Stomach (tissue), 9 donors: ENCODE measurements around the gene PLEKHB2. TPM values are rescaled to one million over a fixed set of nuclear protein-coding genes. Genes with fewer than 3 reads are reported as not detected.
A peak's percentile ranks its signal among the peaks of the same experiment; 100 is the strongest.

Experiments used
- DNase-seq, 2 donors: peaks; one replicate each; pipeline versions ENCODE4 v3.0.0 to v3.0.0-alpha.2; 2013 to 2019
- H3K27ac ChIP-seq, 5 donors: fragments of 200-600 bp in 4 of 5; sonication (generic) in 4 of 5; one replicate each; pipeline ENCODE4 v1.5.1; 2013 to 2019; ENCODE audit warnings: mild to moderate bottlenecking in 1 of 5, moderate library complexity in 1 of 5
- H3K27me3 ChIP-seq, 3 donors: fragments of 200-600 bp; sonication (generic); one replicate each; pipeline ENCODE4 v1.5.1; 2017 to 2019; ENCODE audit warnings: mixed run types in 1 of 3
- H3K36me3 ChIP-seq, 4 donors: fragments of 200-600 bp; sonication (generic); 1 replicate in 3 of 4; 2 replicates in 1 of 4; pipeline ENCODE4 v1.5.1; 2016 to 2019
- H3K4me1 ChIP-seq, 4 donors: fragments of 200-600 bp; sonication (generic); one replicate each; pipeline ENCODE4 v1.5.1; 2016 to 2019
- H3K4me3 ChIP-seq, 4 donors: fragments of 200-600 bp; sonication (generic) in 3 of 4; one replicate each; pipeline ENCODE4 v1.5.1; 2016 to 2019; ENCODE audit warnings: mild to moderate bottlenecking in 1 of 4
- H3K9me3 ChIP-seq, 4 donors: fragments of 200-600 bp; sonication (generic); one replicate each; pipeline ENCODE4 v1.5.1; 2016 to 2019
- EP300 ChIP-seq: sonication (generic); formaldehyde crosslinking; IDR thresholded peaks from one replicate; pipeline ENCODE4 v1.6.1; 2017; ENCODE audit warnings: antibody characterized with exemption
- POLR2A ChIP-seq, 4 donors: fragments of 450-650 bp; IDR thresholded peaks; one replicate each; pipeline ENCODE4 v1.6.1; 2016; ENCODE audit warnings: antibody characterized with exemption in 4 of 4, control low read depth in 2 of 4, mild to moderate bottlenecking in 1 of 4, moderate library complexity in 1 of 4
- POLR2AphosphoS5 ChIP-seq, 3 donors: sonication (generic); formaldehyde crosslinking; IDR thresholded peaks; one replicate each; pipeline ENCODE4 v1.6.1; 2016; ENCODE audit warnings: antibody characterized with exemption in 3 of 3
- WGBS, 5 donors: extraction: QIAGEN DNeasy Blood & Tissue Kit in 3 of 5; methylation state at CpG; one replicate each; pipeline versions ENCODE4 v1.1.5 to v1.1.7; 2013 to 2018; 5-methylcytosine and 5-hydroxymethylcytosine counted together
- intact Hi-C: fragments of 100-400 bp; cut with DNase I; formaldehyde crosslinking; loops from one replicate; pipeline ENCODE4 v1.15.1; 2023; ENCODE audit warnings: low total_unique reads
- polyA plus RNA-seq, 3 donors: library from polyadenylated mRNA; stranded (reverse); fragments of 200-250 nt; gene quantifications; one replicate each; pipeline ENCODE4 v1.2.3, GENCODE V29; 2013
- total RNA-seq, 5 donors: library from RNA; depleted of rRNA; stranded (reverse); fragments of >200 nt; gene quantifications; one replicate each; pipeline versions ENCODE4 v1.1.0 to v1.2.3, GENCODE V29; 2014 to 2016
- TF ChIP-seq, protein P1 (sequence below), 7 experiments: fragments of 450-650 bp in 4 of 7; fragments of 200-600 bp in 3 of 7; sonication (generic) in 3 of 7; IDR thresholded peaks; one replicate each; pipeline ENCODE4 v1.5.1; 2016 to 2019; ENCODE audit warnings: antibody characterized with exemption in 7 of 7, control low read depth in 2 of 7, mild to moderate bottlenecking in 1 of 7
- donor health status: healthy with polysubstance abuse.
- donor health status: Bipolar disorder and iron deficiency.
- donor health status: healthy.

The PLEKHB2 gene
- total and polyA plus RNA-seq, 8 donors = 13.2 to 181 (median 54.1) TPM

DNA sequence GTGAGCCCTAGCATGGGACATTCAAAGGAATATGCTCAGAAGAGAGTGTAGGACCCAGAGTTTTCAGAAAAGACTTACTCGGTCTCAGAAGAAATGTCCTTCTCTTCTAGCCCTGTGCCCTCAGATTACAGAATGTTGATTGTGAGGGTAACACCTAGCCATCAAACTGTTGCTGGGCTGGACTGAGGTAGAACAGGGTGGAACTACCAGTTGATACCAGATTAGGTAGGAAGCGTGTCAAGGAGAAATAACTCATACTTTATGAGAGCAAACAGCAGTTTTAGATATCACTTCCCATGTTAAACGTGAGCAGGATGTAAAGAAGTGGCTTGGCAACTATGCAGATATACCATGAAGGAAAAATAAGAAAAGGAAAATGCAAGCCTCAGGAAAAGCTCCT is 22.8 kb downstream of the PLEKHB2 start:
- peaks cover 33 to 85% (median 83%) of the 10 kb centered on the region in 4 donors for H3K36me3 ChIP-seq

DNA sequence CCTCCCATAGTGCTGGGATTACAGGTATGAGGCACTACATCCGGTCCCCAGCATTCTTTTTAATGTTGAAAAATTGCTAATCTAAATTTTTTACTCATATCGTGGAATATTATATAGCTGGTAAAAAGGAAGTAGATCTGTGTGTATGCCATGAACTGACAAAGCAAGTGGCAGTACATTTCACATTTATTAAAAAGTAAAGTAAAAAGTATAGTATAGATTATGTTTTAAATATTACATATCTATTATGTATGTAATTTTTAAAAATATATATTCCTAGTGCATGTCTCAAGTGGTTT is 25.1 kb downstream of the PLEKHB2 start:
- Histone ChIP-seq H3K4me3 (no peak overlapping the region), H3K9me3 (no peaks in the 10 kb centered on the region), H3K4me1 (peaks cover 0 to 8% (median 0%) of the 10 kb centered on the region in 4 donors), H3K36me3 (peaks cover 33 to 100% (median 98%) of the 10 kb centered on the region in 4 donors), H3K27me3 (no peaks in the 10 kb centered on the region), H3K27ac (peak overlapping the region in 1 of 5 donors; percentile 9)
- WGBS, 5 donors = 97 to 100% (median 98%) methylated on average over 2 of the region's 2 CpGs
- DNase-seq = no peak
- TF ChIP-seq POLR2AphosphoS5 (IDR thresholded peaks at IDR 0.05) (no peak), EP300 (no peak), POLR2A (IDR thresholded peaks at IDR 0.05) (no peak)
- TF ChIP-seq, protein P1, sequence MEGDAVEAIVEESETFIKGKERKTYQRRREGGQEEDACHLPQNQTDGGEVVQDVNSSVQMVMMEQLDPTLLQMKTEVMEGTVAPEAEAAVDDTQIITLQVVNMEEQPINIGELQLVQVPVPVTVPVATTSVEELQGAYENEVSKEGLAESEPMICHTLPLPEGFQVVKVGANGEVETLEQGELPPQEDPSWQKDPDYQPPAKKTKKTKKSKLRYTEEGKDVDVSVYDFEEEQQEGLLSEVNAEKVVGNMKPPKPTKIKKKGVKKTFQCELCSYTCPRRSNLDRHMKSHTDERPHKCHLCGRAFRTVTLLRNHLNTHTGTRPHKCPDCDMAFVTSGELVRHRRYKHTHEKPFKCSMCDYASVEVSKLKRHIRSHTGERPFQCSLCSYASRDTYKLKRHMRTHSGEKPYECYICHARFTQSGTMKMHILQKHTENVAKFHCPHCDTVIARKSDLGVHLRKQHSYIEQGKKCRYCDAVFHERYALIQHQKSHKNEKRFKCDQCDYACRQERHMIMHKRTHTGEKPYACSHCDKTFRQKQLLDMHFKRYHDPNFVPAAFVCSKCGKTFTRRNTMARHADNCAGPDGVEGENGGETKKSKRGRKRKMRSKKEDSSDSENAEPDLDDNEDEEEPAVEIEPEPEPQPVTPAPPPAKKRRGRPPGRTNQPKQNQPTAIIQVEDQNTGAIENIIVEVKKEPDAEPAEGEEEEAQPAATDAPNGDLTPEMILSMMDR (IDR thresholded peaks at IDR 0.05) = no peak
- intact Hi-C loops = no loop called here

More for the DNA sequence above, 22.8 kb downstream of the PLEKHB2 start:
- WGBS, 5 donors = 35 to 57% (median 46%) methylated on average over 3 of the region's 3 CpGs
- peaks cover 0 to 8% (median 0%) of the 10 kb centered on the region in 4 donors for H3K4me1 ChIP-seq
- H3K27me3 ChIP-seq = no peaks in the 10 kb centered on the region
- peak in 1 of 2 donors; percentile 62 for DNase-seq
- no peaks in the 10 kb centered on the region for H3K9me3 ChIP-seq
- H3K27ac ChIP-seq = peak overlapping the region in 3 of 5 donors; percentile 41 to 75 (median 52)
- H3K4me3 ChIP-seq = no peak overlapping the region
- TF ChIP-seq, protein P1 (IDR thresholded peaks at IDR 0.05) = no peak
- TF ChIP-seq POLR2AphosphoS5 (IDR thresholded peaks at IDR 0.05) (peak in 2 of 3 donors; percentile 17 to 76), EP300 (no peak), POLR2A (IDR thresholded peaks at IDR 0.05) (no peak)
- intact Hi-C loops = no loop called here

- H3K36me3 ChIP-seq = peaks cover 23 to 95% (median 89%) of the 10 kb centered on the region in 4 donors
- TF ChIP-seq POLR2AphosphoS5 (IDR thresholded peaks at IDR 0.05) = no peak
- TF ChIP-seq EP300 = no peak
- TF ChIP-seq POLR2A (IDR thresholded peaks at IDR 0.05) = no peak
- no peak overlapping the region for H3K27ac ChIP-seq
- H3K4me3 ChIP-seq = no peak overlapping the region
- intact Hi-C loops = no loop called here
- no peaks in the 10 kb centered on the region for H3K9me3 ChIP-seq
- 86 to 96% (median 92%) methylated on average over 8 of the region's 8 CpGs for WGBS, 5 donors
- H3K27me3 ChIP-seq = no peaks in the 10 kb centered on the region
- no peak for DNase-seq
- H3K4me1 ChIP-seq = no peaks in the 10 kb centered on the region
Observed at GRCh38 chr2:131132729-131133128, 27.6 kb downstream of the PLEKHB2 start.

DNA sequence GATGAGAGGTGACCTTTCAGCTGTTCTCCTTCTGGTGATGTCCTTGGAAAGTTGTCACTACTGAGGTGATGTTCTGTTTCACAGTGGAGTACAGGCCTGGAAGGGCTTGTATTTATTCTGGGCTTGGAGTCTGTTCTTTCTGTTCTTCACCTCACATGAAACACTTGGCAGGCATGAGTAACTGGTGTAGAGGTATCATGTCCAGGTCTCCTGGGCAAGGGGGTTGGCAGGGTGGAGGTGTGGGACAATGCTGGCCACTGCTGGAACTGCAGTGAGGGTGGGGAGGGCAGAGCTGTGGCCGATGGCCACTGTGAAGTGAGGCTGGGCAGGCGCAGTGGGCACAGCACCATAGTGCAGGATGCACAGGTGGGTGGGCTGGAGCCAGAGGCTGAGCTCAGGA is 35.4 kb downstream of the PLEKHB2 start:
- TF ChIP-seq EP300 = no peak
- no peak for DNase-seq
- H3K4me1 ChIP-seq = no peaks in the 10 kb centered on the region
- H3K4me3 ChIP-seq = no peak overlapping the region
- H3K27me3 ChIP-seq = no peaks in the 10 kb centered on the region
- H3K27ac ChIP-seq = no peak overlapping the region
- no peaks in the 10 kb centered on the region for H3K9me3 ChIP-seq
- intact Hi-C loops = no loop called here
- peaks cover 30 to 90% (median 83%) of the 10 kb centered on the region in 4 donors for H3K36me3 ChIP-seq
- 79 to 99% (median 96%) methylated on average over 2 of the region's 2 CpGs for WGBS, 5 donors

GRCh38 chr2:131142849-131143248 is 37.7 kb downstream of the PLEKHB2 start:
- Histone ChIP-seq H3K36me3 (peaks cover 35 to 95% (median 94%) of the 10 kb centered on the region in 4 donors), H3K4me1 (no peaks in the 10 kb centered on the region), H3K9me3 (no peaks in the 10 kb centered on the region), H3K4me3 (no peak overlapping the region), H3K27me3 (no peaks in the 10 kb centered on the region), H3K27ac (no peak overlapping the region)
- TF ChIP-seq EP300 (no peak), POLR2AphosphoS5 (IDR thresholded peaks at IDR 0.05) (no peak), POLR2A (IDR thresholded peaks at IDR 0.05) (no peak)
- TF ChIP-seq, protein P1 (IDR thresholded peaks at IDR 0.05) = no peak
- DNase-seq = no peak
- intact Hi-C loops = no loop called here
- WGBS, 5 donors = 92 to 98% (median 96%) methylated on average over 5 of the region's 5 CpGs
